Uterus (tissue), 2 donors: ENCODE data around the gene PGLYRP3.

Source experiments
- POLR2A ChIP-seq, 2 donors: fragments of 450-650 bp; IDR thresholded peaks; one replicate each; pipeline ENCODE4 v1.6.1; 2016; ENCODE audit warnings: antibody characterized with exemption in 2 of 2, mild to moderate bottlenecking in 1 of 2, moderate library complexity in 1 of 2
- TF ChIP-seq, protein P1 (sequence below), 4 experiments: fragments of 200-600 bp in 2 of 4; fragments of 450-650 bp in 2 of 4; sonication (generic) in 2 of 4; IDR thresholded peaks; one replicate each; pipeline ENCODE4 v1.5.1; 2016 to 2019; ENCODE audit warnings: antibody characterized with exemption in 4 of 4, mild to moderate bottlenecking in 2 of 4, moderate library complexity in 1 of 4

DNA sequence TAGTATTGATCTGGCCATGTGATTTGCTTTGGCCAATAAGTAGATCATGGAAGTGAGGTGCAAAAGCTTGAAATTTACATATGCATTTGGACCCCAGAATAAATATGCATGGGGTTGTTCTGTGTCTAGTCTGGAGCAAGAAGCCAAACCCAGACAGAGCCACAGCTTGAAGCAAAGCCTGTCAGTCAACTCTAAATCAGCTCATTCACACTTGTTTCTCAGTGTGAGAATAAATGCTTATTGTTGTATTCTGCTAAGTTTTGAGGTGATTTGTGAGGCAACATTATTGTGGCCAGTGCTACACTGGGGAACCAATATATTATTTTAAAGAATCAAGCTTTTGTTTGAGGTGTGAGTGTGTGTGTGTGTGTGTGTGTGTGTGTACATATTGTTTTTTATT is 12.2 kb upstream of the PGLYRP3 start:
- TF ChIP-seq, protein P1, sequence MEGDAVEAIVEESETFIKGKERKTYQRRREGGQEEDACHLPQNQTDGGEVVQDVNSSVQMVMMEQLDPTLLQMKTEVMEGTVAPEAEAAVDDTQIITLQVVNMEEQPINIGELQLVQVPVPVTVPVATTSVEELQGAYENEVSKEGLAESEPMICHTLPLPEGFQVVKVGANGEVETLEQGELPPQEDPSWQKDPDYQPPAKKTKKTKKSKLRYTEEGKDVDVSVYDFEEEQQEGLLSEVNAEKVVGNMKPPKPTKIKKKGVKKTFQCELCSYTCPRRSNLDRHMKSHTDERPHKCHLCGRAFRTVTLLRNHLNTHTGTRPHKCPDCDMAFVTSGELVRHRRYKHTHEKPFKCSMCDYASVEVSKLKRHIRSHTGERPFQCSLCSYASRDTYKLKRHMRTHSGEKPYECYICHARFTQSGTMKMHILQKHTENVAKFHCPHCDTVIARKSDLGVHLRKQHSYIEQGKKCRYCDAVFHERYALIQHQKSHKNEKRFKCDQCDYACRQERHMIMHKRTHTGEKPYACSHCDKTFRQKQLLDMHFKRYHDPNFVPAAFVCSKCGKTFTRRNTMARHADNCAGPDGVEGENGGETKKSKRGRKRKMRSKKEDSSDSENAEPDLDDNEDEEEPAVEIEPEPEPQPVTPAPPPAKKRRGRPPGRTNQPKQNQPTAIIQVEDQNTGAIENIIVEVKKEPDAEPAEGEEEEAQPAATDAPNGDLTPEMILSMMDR (IDR thresholded peaks at IDR 0.05) = no peak
- TF ChIP-seq POLR2A (IDR thresholded peaks at IDR 0.05) = no peak
